Occipital lobe (tissue), 2 donors: ENCODE measurements around the gene ARSA. TPM values are rescaled to one million over a fixed set of nuclear protein-coding genes. Genes with fewer than 3 reads are reported as not detected.
"Not testable (repeated sequence)": the region's sequence is repeated elsewhere in the genome, so short reads cannot be mapped to it uniquely, and the experiment has no call there.

Experiments used
- DNase-seq: peaks from one replicate; lab custom pipeline; 2025; lab: John Stamatoyannopoulos, UW
- total RNA-seq: library from RNA; depleted of rRNA; stranded (reverse); fragments of >200 nt; gene quantifications from one replicate; pipeline ENCODE4 v1.2.3, GENCODE V29; 2014

ARSA gene
- total RNA-seq, 1 donor from 2014 or later: 6.9 TPM

DNA sequence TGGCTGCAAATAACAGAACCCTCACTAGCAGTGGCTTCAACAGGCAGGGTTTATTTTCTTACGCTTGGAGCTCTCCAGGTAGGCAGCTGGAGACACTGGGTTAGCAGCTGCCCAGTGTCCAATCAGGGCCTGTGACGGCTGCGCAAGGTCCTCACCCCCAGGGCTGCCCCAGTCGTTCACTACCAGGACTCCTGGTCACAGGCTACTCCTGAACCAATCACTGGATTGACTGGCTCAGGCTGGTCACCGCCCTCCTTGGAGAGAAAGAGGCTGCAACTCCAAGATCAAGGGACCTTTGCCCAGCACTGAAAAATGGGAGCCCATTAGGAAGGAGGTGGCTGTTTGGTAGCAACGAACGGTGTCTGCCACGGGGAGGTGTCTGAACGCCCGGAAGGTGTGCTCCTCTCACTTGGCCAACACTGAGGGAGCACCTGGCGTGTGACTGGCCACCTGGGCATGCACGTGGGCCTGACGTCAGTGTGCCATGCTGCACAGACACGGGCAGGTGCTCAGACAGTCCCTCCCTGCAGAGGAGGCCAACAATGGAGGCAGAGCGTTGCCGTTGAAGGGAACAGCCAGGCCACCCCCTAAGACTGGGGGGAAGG lies 5.1 kb downstream of the ARSA start:
- no peak for DNase-seq

DNA sequence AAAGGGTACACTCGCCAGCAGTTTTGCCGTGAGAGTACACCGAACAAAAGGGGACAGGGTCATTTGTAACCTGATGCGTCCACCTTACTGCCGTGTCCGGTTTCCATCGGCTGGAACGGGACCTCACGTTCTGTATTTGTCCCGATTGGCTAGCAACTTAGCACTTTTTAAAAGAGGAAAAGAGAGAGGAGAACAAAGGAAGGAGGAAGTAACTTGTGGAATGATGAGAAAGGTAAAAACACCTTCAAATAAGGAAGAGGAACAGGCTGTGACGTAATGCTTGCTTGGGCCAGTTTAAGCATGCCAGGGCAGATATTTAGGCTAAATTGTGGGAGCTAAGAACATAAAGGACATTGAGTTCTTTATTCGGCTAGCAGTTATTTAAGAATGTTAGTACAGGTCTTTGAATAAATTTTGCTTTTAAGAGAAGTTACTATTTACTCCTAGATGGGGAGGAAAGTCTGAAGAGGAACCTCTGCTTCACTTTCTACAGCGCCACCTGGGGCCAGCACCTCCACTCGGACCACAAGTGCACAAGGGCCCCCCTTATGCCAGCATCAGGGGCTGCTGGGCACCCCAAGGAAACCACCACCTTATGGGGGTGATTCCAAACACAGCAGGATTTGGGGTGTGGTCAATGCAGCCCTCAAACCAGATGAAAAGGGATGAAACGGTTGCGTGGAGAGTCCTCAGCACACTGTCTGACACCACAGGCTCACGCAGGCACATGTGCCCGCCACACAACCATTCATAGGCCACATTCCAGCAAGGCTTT lies 5.8 kb downstream of the ARSA start:
- DNase-seq: no peak

DNA sequence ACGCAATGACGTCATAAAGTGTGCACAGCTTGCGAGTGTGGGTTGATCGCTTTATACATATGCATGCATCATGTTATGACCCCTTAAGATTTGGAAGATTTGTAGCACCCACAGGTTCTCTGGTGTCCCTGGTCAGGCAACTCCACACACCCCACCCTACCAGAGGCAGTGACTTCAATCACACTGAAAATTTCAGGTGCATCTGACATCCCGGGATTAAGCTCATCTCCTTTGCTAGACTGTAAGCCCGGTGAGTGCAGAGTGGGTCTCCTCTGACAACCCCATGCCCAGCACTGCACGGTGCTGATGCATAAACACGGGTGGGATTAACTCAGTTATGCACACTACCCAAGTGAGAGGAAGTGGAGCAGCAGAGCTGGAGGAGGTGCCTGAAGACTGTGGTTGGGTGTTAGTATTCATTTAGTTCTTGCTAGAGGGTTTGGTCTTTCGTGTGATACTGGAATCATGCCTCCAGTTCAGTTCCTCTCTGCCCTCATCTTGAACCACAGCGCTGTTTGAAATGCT lies 6.5 kb downstream of the ARSA start:
- no peak for DNase-seq

DNA sequence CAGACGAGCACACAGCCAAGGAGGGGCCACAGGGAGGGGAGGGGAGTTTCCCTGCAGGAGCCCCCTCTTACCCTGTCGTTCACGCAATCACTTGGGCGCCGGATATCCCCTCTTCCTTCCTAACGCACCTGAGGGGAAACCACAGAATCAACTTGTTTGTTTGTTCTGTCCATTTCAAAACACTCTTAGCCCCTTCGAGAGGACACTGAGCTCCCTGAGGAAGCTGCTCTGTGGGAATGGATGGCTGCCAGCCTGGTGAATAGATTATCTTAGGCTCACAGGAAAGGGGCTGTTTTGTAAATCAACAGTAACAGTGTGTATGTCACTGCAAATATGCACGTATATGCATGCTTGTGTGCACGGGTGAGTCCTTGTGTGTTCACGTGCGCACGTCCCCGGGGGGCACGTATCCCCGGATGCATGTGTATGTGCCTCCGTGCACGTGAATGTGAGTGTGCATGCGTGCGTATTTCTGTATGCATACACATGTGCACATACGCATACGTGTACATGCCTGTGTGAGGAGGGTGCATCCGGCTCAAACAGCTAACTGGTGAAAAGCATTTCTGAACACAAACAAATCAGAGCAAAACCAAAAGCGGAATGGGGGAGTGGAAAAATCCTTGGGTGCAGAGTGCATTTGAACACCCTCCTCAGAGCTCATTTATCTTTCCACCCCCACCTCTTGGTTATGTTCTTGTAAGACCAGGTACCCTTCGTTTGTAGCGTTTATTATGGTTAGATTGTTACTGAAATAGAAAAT lies 7.2 kb downstream of the ARSA start:
- DNase-seq: no peak

DNA sequence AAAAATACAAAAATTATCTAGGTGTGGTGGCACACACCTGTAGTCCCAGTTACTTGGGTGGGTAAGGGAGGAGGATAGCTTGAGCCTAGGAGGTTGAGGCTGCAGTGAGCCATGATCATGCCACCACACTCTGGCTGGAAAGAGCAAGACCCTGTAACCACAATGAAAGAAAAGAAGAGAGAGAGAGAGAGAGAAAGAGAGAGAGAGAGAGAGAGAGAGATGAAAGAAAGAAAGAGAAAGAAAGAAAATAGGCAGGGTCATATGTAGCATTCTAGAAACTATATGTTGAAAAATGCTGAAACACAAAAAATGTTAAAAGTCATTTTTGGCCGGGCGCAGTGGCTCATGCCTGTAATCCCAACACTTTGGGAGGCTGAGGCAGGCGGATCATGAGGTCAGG lies 13.7 kb downstream of the ARSA start:
- not testable (repeated sequence) for DNase-seq

DNA sequence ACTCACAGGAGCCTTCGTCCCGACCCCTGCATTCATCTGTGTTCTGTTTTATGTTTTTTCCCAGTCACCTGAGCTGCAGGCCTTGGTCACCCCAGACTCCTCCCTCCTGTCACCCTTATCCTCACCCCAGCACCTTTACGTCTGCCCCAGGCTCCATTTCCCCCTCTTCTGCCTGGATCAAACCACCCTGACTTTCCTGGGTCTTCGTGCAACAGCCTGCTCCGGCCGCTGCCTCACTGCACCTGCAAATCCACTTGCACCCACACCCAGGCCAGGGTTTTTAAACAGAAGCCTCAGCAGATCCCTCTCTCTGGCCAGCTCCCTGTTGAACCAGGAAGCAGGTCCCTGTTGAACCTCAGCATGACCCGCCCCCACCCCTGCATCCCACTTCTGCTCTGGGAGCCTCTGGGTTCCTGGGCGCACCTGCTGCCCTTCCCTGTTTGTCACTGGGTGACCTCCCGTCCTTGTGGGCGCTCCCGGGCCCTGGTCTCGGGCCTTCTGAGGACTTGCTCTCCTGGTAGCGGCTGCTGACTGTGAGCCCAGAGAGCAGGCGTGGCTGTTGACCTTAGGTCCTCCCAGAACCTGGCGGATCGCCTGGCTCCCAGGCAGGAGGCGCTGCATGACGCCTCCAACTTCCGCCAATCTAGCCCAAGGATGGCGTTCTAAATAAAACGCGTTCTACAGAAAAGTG lies 14.5 kb downstream of the ARSA start:
- DNase-seq: no peak

DNA sequence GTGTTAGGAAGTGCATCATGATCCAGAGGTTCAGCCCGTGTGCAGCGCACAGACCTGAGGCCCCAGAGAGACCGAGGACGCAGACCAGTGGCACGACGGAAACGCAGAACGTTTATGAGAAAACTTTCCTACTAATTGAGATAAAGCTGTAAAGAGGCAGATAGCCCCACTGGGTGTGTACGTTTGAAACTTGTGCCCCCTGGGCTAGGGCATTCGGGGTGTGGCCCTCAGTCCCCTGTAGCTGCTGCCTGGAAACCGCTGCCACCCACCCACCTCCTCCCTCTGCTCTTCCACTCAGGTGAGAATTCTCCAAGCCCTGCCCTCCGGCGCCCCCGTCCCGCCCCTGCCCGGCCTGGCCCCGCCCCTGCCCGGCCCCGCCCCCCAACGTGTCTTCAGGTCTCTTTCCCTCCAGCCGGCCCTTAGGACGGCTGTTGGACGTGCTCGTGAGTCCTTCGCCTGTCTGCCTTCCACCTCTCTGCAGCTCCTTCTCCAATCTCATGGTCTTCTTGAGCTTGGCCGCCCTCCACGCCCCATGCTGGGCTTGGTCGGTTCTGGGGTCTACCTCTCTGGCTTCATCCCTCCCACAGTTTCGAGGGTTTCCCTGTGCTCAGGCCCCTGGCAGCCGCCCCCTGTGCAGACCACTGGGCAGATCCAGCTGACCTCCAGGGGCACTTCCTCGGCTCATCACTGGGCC lies 15.3 kb downstream of the ARSA start:
- DNase-seq: no peak

DNA sequence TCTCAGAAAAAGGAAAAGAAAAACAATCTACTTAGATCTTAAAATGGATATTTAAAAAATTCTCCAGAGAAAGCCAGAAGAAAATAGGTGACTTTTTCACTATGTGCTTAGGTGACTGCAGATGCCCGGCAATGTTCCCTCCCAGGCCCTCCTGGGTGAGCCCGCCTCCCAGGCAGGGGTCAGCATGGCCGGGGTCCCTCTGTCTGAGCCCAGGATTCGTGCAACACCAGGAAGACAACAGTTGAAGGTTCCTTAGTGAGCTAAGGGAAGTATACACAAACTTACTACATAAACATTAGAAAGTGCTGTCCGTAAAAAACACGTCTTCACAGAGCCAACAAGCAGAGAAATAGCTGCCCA lies 15.8 kb downstream of the ARSA start:
- no peak for DNase-seq

DNA sequence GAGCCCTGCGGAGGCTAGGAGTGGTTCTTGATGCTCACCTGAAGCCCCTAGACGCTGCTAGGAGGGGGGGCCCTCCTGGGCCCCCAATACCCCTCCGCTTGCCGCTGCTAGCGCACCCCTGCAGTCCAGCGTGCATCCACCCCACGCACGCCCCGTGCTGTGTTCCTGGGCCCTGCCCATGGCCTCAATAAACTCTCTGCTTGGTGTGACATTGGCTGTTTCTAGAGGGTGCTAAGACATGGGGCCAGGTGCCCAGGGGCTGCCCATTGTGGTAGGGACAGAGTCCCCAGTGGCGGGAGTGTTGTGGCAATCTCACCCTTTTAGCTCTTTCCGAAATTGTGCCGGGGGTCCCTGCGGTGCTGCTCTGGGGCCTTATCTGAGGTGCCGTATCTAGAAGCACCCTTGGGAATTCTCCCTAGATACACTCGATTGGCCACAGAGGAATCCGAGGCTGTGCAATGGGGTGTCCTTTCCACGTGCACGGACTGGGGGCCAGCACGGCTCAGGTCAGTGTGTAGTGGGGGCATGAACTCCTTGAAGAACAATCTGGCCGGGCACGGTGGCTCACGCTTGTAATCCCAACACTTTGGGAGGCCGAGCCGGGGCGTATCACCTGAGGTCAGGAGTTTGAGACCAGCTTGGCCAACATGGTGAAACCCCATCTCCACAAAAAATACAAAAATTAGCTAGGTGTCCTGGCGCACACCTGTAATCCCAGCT lies 16.5 kb downstream of the ARSA start:
- DNase-seq: no peak

DNA sequence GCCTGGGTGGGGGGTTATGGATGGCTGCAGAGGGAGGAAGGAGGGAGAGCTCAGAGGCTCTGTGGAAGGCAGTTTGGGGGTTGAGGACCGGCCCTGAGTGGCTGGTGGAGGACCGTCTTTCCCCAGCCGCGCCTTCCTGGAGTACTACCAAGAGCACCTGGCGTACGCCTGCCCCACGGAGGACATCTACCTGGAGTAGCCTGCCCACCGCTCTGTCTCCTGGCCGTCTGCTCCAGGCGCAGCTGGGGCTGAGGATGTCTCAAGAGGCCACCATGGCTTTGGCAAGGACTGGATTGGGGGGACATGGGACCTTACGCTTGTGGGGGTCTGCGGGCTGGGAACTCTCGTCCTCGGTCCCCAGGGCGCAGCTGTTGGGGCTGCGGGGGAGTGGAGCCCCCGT lies 17.4 kb downstream of the ARSA start:
- DNase-seq: no peak

DNA sequence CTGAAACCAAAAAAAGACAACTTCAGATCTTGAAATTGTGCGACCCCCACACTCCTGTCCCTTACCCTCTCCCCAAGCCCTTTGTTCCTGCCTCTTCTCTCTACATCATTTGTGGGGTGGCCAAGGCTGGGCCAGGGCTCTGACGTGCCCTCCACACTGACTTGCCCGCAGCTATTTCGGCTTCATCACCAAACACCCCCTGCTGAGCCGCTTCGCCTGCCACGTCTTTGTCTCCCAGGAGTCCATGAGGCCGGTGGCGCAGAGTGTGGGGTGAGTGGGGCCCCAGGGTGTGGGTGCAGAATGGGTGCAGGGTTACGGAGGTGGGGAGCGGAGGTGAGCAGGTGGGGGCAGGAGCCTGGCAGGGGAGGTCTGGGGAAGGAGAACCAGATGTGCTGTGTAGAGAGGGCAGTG lies 17.9 kb downstream of the ARSA start:
- no peak for DNase-seq

DNA sequence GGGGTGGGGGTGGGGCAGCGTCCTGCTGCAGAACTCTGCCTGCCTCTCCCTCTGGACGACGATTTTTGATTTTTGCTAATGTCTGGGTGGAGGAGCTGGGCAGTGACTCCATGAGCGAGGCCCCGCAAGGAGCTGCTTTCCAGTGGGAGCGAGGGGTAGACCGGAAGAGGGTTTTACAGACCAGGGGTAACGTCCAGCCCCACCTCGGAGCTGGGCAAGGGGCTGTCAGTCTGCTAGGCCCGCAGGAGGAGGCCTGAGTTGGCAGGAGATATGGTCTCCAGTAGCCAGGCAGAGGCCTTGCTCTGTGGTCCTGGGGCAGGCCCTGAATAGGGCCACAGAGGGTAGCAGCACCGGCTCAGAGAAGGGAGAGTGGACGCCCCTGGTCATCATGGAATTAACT lies 18.4 kb downstream of the ARSA start:
- no peak for DNase-seq

DNA sequence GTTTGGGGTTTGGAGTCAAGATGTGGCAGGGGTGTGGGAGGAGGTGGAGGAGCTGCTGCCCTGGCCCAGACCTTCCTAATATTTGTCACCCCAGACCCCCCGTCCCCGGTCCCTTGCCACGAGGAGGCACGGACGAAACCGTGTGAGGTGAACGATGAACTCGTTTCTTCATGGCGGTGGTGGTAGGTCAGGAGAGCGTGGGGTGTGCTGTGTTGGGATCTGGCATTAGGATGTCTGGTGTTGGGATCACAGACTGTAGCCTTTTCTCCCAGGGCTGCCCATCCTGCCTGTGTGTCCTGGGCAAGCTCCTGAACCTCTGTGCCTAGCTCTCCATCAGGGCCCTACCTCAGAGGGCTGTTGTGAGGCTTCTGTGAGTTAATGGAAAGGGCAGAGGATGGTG lies 19.0 kb downstream of the ARSA start:
- DNase-seq: no peak

DNA sequence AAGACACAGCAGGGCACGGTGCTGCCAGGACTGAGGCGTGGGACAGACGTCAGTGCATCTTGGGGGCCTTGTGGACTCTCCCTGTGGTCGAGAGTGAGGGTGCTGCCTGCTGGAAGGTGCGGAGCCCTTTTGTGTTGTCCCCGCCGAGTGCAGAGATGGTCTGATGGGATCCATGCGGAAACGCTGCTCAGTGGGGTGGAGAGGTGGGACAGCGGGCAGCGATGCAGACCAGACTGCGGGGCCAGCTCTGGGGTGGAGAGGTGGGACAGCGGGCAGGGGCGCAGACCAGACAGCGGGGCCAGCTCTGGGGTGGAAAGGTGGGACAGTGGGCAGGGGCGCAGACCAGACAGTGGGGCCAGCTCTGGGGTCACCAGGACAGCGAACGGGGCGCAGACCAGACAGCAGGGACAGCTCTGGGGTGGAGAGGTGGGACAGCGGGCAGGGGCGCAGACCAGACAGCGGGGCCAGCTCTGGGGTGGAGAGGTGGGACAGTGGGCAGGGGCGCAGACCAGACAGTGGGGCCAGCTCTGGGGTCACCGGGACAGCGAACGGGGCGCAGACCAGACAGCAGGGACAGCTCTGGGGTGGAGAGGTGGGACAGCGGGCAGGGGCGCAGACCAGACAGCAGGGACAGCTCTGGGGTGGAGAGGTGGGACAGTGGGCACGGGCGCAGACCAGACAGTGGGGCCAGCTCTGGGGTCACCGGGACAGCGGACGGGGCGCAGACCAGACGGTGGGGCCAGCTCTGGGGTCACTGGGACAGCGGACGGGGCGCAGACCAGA lies 19.7 kb downstream of the ARSA start:
- not testable (repeated sequence) for DNase-seq

DNA sequence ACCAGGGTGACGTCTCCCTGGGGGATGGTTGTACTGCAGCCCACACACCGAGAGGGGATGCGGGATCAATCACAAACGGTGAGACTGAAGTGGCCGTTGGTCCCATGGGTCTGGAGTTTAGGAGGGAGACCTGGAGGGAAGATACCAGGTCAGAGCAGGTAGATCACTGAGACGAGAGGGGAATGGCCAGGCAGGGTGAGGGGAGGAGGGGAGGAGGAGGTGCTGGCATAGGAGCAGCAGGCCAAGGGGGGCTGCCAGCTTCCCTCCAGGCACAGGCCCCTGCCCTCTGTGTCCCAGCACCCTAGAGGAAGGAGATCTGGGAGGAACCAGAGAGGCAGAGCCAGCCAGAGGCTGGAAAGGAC lies 20.3 kb downstream of the ARSA start:
- DNase-seq: no peak

DNA sequence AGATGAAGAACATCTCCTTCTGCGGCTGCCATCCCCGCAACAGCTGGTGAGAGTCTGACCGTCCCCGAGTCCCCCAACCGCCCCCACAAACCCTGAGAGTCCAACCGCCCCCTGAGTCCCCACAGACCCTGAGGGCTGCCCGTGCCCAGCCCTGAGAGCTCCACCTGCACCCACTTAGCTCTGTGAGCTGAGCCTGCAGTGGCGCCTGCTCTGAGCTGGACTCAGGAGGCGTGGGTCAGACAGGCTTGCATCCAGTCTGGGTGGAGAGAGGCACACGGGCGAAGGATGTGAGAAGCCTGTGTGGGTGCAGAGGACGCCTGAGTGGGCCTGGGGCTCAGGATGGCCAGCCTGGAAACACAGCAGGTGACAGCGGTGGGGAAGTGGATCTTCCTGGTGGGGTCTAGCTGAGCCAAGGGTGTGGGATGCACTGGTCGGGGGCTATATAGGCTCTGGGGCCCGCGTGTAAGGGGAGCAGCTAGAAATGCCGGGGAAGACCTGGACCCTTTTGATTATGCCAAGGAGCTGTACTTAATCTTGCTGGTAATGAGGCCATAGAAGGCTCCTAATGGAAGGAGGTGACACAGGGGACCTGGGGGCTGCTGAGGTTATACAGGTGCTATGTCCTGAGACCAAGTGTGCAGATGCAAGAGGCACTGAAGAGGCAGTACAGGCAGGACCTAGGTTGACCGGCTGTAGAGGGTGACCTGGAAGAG lies 20.9 kb downstream of the ARSA start:
- DNase-seq: no peak

DNA sequence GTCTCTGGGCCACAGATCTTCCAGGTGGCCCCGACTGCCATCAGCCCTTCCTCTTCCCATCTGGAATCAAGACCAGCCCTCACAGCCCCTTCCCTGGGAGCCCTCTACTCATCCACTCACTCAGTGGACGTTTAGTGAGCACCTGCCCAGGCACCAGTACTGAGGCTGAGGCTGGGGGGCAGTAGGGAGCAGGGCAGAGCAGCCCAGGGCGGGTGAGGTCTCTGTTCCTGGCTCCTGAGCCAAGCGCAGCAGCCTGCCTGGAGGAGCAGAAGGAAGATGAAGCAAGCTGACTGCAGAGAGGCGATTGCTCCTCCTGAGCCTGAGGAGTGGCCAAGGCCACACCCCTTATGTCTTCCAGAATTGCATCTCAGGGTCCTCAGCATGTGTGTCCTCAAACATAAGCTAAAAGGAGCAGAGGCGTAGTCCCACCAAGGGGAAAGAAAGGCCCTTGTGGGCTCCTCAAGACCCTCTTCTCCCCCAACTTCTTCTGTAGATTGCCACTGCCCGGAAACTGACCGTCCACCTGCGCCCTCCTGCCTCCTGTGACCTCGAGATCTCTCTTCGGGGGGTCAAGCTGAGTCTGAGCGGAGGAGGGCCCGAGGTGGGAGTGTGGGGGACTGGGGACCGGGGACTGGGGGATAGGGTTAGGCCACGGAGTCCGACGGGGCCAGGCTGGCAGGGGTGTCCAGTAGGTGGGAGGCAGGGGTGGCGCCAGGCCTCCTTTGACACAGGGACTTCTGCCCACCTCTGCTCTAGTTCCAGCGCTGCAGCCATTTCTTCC lies 21.6 kb downstream of the ARSA start:
- DNase-seq: no peak

DNA sequence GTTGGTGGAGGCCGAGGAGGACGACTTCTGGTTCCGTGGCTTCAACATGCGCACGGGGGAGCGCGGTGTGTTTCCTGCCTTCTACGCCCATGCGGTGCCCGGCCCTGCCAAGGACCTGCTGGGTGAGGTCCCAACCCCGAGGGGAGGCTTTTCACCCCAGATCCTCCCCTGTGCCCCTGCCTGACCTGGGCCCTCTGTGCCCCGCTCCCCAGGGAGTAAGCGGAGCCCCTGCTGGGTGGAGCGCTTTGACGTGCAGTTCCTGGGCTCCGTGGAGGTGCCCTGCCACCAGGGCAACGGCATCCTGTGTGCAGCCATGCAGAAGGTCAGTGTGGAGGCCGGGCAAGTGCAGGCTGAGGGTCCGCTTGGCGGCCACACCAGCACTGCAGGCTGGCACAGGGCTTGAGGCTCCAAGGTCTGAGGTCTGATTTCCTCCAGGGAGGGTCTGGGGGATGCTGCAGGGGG lies 22.3 kb downstream of the ARSA start:
- no peak for DNase-seq
